ENCODE data around the gene C20orf144.

DNA sequence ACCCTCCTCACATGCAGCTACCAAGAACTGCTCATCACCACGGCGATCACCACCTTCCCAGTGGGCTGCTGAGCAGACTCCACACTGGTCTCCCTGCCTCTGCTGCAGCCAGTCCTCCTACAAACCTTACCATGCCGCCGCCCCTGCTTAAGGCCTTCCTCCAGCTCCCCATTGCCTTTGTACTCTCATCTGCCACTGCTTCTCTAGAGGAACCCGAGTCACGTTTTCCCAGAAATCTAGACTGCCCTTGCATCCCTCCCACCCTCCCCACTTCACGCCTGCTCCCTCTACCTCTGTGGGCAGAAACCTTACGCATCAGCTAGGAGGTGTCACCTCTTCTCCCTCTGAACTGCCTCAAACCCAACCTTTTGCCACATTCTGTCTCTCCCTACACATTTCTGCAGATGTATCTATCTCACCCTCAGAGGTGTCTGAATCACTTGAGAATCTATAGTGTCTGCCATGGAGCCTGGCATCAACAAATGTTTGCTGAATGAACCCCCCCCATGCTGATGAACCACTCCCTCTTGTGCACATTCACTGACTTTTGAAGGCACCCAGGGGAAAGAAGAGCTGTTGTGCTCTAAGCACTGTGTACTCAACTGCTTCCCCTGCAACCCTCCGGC is 19.7 kb downstream of the C20orf144 start:
- TF ChIP-seq EZH2phosphoT487 (IDR thresholded peaks at IDR 0.05; ENCODE audit: low read depth) = no peak
- TF ChIP-seq, protein P1, sequence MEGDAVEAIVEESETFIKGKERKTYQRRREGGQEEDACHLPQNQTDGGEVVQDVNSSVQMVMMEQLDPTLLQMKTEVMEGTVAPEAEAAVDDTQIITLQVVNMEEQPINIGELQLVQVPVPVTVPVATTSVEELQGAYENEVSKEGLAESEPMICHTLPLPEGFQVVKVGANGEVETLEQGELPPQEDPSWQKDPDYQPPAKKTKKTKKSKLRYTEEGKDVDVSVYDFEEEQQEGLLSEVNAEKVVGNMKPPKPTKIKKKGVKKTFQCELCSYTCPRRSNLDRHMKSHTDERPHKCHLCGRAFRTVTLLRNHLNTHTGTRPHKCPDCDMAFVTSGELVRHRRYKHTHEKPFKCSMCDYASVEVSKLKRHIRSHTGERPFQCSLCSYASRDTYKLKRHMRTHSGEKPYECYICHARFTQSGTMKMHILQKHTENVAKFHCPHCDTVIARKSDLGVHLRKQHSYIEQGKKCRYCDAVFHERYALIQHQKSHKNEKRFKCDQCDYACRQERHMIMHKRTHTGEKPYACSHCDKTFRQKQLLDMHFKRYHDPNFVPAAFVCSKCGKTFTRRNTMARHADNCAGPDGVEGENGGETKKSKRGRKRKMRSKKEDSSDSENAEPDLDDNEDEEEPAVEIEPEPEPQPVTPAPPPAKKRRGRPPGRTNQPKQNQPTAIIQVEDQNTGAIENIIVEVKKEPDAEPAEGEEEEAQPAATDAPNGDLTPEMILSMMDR (IDR thresholded peaks at IDR 0.05; ENCODE audit: low read depth, low read length) = no peak

All from OCI-LY3 (cell line).